NCI-H446 treated with DMSO at 0.1 percent for 48 hours (cell line): ENCODE results near the gene CDC34.

Source experiments
- DNase-seq: peaks from one replicate; lab custom pipeline; 2025; lab: John Stamatoyannopoulos, UW

Gene CDC34

DNA sequence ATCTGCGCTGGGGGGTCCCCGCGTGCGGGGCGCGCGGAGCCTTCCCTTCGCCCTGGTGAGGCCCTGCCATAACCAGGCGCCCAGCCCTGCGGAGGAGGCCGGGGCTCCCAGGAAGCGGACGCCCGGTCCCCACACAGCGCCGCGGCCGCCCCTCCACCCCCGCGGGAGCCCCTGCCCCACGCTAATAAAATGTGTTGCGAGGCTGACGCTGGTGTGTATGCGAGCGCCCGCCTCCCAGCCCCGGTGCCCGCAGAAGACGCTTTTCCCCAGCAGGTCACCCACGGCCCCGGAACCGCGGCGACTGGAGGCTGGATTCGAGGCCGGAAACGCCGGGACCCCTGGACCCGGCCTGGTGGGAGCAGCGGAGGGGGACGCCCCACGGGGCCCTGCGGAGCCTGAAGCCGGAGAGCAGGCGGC, 12.1 kb upstream of the CDC34 start:
- no peak for DNase-seq

DNA sequence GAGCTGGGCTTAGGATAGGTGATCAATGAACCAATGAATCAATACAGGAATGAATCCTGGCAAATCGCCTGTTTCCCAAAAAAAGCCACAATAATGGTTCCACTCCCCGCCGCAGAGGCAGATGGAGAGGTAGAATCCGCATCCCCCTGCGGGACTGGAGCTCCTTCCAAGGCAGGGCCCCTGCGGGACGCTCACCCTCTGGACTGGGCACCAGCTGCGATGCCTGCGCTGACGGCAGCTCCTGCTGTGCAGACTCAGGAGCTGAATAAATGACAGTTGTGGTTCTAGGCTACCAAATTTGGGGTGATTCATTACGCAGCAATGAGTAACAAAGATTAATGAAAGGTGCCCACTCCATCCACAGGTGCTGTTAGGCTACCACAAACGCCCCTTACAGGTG, 8.8 kb upstream of the CDC34 start:
- no peak for DNase-seq

DNA sequence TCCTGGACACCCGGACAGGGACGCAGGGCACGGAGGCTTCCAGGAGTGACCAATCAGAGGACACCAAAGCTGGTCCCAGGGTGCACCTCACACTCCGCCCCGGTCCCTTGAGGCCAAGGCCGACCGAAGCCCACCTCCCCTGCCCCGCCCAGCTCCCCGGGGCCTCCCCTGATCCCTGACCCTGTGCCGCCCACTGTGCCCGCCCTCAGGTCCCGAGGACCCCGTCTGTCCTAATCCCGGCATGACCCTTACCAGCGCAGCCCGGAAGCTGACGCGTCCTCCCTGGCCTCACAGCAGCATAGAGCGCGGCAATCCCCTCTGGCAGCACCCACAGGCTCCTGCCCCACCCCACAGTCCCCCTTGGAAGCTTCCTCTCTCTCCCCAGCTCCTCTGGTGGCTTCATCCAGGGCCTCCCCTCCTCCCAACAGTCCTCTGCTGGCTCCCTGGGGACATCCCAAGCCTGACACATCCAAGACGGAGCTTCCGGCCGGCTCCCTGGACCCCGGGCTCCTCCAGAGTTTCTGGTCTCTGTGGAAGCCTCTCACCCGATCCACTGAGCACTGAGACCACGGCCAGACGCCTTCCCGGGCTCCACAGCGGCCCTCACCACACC, 7.4 kb upstream of the CDC34 start:
- DNase-seq = no peak

DNA sequence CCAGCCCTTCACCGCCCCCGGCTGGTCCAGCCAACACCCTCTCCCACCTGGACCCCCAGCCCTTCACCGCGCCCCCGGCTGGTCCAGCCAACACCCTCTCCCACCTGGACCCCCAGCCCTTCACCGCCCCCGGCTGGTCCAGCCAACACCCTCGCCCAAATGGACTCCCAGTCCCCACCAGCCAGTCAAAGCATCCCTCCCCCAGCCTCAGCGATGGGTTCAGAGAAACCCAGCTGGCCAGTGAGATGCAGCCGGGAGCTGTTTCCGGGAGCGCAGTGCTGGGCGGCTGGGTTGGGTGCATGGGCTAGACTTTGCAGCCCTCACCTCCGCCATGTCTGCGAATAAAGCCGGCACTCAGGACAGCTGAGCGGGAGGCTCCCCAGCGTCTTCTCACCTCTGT, 6.5 kb upstream of the CDC34 start:
- no peak for DNase-seq

DNA sequence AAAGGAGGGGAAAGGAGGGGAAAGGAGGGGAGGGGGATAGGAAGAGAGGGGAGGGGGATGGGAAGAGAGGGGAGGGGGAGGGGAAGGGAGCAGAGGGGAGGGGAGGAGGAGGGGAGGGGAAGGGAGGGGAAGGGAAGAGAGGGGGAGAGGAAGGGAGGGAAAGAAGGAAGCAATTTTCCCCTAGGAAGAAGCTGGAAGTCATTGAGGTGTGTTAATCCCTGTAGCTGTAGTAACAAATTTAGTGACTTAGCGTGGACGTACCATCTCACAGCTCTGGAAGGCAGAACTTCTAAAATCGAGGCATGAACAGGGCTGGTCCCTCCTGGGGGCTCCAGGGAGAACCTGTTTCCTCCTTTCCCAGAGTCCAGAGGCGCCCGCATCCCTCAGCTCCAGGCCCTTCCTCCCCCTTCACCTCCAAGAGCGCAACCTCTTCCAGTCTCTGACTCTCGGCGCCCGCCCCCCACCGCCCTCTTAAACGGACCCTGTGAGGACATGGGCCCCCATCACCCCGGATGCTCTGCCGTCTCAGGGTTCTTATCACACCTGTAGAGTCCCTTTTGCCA, 5.6 kb upstream of the CDC34 start:
- no peak for DNase-seq

DNA sequence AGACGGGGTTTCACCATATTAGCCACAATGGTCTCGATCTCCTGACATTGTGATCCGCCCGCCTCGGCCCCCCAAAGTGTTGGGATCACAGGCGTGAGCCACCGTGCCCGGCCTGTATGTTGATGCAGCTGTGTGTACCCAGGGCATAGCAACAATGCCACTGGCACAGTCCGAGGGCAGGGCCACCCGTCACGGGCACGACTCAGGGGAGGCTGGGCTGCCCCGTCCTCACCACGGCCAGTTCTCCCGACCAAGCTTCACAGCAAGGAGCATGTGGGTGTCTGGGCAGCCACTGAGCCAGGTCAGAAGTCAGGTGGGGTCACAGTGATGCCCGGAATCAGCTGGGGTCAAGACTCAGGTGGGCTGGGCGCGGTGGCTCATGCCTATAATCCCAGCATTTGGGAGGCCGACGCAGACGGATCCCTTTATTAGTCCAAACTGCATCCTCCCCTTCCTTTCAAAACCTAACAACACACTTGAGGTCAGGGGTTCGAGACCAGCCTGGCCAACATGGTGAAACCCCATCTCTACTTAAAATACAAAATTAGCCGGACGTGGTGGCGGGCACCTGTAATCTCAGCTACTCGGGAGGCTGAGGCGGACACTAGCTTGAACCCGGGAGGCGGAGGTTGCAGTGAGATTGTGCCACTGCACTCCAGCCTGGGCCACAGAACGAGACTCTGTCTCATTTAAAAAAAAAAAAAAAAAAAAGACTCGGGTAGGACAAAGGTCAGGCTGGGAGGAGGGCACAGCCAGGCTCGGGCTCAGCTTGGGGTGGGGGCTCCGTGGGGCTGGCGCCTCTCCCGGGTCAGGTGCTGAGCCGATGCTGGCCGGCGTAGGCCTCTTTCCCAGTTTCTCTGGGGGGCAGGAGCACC, 1.2 kb upstream of the CDC34 start:
- DNase-seq = no peak

DNA sequence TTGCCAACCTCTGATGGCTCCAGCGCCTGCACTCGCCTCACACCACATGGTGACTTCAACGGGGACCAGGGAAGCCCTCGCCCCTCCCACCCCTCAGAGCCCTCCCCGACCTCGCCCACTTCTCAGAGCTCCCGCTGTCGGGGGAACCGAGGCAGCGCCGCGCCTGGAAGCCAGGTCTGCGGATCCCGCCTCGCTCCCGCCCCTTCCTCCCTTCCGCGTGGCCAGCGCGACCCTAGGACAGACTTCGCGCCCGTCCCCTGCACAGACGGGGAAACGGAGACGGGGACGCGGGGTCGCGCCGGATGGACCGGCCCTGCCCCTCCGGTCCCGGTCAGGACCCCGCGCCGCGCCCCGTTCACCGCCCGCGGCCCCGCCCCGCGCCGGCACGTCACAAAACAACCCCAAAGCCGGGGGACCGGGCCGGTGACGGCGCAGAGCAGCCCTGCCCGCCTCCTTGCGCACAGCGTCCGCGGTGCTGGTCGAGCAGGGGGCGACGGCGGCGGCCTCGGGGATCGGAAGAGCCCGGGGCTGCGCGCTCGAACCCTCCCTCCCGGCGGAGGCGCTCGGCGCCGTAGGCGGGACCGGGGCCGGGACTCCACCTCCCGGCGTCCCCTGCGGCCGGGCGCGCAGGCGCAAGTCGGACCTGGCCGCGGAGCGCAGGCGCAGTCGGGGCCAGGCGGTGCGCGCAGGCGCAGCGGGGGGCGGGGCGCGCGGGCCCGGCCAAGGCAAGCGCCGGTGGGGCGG, 379 bp upstream of the CDC34 start:
- DNase-seq = peak; percentile 72

DNA sequence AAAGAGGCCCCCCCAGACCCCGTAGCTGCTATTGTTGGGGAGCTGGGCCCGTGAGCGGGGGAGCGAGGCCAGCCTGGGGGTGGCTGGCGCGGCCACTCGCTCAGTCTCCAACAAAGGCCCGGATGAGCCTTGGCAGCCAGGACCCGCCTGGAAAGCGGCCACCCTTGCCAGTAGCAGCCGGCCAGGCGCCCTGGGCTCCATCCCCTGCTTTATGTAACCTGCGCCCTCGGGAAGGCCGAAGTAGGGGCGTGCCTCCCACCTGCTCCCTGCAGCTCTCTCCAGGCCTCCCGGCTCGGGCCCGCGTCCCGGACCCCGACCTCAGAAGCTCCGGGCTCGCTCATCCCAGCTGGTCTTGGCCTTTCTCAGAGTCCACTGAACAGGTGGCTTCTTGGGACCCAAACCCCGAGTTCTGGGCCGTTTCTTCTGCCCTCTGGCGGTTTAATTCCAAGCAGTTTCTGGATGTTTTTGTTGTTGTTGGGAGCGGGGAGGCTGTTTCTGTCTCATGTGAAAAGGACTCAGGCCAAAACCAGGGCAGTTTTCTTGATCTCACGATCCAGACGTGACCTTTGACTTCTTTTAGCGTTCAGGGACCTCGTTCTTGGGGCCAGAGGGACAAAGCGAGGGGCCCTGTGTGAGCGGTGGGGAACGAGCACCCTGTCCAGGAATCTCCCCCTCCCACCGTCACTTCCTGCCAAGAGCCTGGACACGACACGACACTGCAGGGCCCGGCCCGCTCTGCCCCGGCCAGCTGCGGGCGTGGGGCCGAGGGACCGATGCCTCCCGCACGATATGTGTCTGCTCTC, 1.2 kb downstream of the CDC34 start:
- DNase-seq = peak; percentile 50

DNA sequence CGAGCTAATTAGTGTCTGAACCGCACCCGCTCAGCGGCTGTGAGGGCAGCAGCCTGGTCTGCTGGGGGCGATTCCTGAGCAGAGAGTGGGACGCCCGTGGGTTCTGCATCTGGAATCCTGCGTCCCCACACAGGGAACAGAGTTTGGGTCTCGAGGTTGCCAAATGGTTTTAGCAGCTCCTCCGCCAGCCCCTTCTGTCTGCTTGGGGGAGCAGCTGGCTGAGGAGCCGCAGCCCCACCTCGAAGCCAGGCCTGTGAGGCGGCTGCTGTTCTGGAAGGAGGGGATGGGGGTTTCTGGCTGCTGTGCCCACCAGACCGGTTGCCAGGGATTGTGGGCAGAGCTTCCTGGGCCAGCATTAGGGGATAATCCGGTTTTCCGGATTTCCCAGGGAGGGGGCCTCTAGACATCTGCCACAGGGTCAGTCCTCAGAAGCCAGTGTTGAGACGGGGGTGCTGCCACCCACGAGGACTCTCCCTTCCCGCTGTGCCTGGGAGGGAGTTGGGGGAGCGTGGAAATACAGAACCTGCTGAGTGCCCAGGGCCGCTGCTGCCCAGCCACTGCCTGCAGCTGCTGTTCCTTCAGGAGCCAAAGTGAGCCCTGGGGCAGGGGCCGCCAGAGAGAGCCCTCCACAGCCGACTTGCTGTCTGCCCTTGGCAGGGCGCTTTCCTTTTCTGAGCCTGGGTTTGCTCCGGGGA, 2.0 kb downstream of the CDC34 start:
- no peak for DNase-seq

DNA sequence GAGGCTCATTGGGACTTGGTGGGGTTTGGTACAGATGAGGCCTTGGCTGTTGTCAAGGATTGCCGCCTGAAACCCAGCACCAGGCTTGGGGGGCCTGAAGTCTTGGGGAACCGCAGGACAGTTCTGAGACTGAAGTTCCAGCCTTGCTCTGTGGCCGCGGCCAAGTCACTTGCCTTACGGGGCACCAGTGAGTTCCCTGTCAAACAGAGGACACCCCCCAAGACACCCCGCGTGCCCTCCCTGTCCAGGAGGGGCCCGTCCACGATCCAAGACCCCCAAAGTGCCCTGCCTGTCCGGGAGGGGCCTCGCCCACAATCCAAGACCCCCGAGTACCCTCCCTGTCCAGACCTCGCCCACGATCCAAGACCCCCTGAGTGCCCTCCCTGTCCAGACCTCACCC, 2.5 kb downstream of the CDC34 start:
- DNase-seq = no peak

DNA sequence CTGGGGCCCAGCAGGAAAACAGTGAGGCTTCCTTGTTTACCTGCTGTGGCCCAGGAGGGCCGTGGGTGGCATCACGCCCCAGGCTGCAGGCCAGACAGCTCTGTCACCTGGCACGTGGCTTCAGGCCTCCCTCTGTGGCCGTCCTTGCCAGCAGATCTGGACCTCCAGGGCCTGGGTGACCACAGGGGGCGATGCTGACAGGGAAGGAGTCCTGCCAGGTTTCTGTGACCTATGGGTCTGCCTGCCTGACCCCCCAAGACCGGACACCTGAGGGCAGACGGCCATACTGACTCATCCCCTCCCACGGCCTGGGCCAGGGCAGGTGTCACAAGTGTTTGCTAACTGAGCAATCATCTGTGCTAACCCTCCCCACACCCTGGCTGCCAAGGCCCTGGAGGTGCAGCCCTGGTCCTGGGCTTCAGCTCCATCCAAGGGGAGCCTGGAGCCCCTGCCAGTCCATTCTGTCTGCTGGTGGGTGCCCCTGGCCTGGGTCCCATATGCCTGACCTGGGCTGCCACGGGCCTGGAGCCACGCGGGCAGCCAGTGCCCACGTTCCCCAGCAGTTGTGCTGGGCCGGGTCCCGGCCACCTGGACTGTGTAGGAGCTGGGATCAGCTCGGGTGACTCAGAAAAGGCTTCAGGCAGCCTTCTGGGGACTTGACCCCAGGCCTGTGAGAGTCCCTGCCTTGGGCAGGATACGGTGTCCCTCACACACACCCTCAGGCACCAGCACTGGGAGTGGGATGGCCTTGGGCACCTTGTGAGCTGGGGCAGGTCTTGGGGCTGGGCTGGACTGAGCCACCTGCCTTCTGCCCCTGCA, 3.7 kb downstream of the CDC34 start:
- no peak for DNase-seq

DNA sequence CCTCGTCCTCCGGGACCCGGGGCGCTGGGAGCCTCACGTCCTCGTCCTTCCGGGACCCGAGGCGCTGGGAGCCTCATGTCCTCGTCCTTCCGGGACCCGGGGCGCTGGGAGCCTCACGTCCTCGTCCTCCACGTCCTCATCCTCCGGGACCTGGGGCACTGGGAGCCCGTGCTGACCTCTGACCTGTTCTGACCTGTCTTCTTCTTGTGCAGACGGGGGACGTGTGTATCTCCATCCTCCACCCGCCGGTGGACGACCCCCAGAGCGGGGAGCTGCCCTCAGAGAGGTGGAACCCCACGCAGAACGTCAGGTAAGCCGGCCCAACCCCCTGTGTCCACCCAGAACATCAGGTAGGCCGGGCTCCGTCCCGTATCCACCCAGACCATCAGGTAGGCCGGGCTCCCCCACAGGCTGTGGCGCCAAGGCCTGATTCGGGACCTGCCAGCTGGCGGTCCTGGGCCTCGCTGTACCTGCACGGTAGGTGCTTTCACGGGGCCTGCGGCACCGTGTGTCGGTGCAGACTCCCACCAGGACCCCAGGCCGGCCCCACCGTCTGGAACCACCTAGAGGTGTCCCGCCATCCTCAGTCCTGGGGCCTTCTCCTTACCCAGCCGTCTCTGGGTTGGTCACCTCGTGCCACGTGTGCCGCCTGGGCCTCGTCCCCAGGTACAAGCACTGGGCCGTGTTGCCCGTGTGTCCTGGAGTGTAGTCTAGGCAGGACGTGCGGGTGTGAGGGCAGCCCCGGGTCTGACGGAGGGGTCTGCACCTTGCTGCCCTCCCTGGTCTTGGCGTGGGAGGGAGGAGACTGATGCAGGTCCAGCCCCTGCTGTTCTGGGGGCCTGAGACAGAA, 4.7 kb downstream of the CDC34 start:
- no peak for DNase-seq

DNA sequence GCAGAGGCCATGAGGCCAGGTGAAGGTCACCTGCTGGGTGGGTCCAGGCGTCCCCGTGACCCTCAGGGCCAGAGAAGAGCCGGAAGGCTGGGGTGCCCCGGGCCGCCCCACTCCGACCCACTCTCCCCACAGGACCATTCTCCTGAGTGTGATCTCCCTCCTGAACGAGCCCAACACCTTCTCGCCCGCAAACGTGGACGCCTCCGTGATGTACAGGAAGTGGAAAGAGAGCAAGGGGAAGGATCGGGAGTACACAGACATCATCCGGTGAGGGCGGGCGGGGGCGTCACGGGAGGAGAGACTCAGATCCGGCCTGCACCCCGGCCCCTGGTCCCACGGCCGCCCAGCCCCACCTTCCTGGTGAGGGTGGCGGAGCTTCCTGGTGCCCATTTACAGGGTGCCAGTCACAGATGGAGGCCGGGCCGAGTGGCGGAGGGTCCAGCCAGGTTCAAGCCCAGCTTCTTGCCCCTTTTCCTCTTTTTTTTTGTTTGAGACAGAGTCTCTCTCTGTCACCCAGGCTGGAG, 5.4 kb downstream of the CDC34 start:
- no peak for DNase-seq

DNA sequence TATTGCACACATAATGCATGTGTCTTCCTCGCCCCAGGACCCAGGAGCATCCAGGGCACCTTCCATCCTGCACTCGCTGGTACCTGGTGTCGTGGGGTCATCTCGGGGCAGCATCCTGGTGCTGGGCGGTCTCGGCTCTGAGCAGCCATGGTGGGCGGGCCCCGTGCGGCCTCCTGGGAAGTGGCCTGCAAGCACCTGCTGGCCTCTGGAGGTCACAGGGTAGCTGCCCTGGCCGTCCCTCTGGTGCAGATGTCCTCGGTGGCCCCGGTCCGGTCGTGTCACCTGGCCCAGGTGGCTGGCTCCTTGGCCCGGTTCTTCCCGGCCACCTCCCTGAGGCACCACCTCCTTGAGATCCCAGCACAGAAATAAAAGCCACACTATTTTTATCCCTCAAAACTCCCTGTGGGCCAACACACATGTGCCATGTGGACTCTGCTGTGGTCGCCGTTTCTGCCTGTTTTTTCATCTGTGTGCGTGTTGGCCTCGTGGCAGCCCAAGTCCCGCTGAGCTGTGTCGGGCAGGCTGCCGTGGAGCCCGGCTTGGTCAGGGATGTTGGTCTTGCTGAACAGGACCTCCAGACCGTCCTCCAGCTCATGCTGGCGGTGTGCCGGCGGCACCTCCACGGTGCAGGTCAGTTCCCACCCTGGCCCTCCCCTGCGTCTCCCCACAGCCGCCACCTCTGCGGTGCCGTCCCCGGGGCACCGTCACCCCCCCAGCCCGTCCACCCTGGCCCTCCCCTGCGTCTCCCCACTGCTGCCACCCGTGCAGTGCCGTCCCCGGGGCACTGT, 7.3 kb downstream of the CDC34 start:
- no peak for DNase-seq

DNA sequence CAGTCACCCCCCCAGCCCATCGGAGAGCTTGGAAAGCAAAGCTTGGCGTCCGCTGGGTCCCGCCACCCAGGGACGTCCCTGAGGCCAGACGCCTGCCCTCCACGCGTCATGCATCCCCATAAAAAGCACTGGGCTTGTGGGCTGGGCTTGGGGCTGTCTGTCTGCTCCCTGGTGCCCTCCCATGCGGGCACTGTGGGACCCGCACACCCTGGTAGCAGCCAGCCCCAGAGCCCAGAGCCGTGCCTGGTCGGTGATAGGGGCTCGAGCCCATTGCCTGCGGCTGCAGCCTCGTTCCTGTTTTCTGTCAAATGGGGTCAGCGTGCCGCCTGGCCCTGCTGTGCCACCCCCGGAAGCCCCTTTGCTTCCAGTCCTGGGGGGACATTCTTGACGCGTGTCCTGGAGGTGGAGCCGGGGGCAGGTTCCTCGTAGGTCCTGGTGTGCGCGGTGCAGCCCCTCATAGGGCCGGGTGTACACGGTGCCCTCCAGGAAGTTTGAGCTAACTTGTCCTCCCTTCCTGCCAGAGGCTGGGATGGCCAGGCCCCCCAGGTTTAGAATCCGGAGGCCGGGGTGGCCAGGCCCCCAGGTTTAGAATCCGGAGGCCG, 8.0 kb downstream of the CDC34 start:
- no peak for DNase-seq

DNA sequence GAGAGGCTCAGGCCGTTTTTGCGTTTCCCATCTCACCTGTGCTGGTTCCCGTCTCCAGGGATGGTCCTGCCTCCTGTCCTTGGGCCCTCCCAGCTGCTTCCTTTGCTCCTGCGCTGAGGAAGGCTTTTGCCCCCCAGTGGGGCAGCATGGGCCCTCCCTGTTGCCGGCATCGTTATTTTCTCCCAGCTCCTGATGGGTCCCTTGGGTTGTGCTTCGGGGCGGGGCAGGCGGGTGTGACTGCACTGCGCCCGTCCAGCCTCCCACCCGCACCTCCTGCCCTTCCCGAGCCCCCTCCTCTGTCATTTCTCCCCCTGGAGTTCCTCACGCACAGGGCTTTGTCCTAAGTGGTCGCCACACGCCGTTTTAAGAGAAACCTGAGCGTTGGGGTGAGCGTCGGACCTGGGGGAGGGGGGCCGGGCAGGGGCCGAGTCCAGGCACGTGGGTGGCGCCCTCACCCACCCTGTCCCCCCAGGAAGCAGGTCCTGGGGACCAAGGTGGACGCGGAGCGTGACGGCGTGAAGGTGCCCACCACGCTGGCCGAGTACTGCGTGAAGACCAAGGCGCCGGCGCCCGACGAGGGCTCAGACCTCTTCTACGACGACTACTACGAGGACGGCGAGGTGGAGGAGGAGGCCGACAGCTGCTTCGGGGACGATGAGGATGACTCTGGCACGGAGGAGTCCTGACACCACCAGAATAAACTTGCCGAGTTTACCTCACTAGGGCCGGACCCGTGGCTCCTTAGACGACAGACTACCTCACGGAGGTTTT, 9.5 kb downstream of the CDC34 start:
- no peak for DNase-seq

DNA sequence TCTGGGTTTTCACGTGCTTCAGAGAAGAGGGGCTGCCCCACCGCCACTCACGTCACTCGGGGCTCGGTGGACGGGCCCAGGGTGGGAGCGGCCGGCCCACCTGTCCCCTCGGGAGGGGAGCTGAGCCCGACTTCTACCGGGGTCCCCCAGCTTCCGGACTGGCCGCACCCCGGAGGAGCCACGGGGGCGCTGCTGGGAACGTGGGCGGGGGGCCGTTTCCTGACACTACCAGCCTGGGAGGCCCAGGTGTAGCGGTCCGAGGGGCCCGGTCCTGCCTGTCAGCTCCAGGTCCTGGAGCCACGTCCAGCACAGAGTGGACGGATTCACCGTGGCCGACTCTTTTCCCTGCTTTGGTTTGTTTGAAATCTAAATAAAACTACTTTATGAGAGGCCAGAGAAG, 10.1 kb downstream of the CDC34 start:
- no peak for DNase-seq
